AG10803 (cell line): ENCODE results near the gene DPP8.

Experiments
- DNase-seq: peaks from one replicate; pipeline ENCODE4 v3.0.0; 2010; ENCODE audit warnings: low read depth
- H3K4me3 ChIP-seq: 2 replicates; pipeline ENCODE4 v1.5.1; 2011; ENCODE audit warnings: mild to moderate bottlenecking, low read length, control low read depth
- TF ChIP-seq, protein P1 (sequence below): conservative IDR thresholded peaks from 2 replicates; pipeline ENCODE4 v1.5.1; 2011; ENCODE audit warnings: mild to moderate bottlenecking, low read length, control low read depth, inconsistent platforms

The DPP8 gene

DNA sequence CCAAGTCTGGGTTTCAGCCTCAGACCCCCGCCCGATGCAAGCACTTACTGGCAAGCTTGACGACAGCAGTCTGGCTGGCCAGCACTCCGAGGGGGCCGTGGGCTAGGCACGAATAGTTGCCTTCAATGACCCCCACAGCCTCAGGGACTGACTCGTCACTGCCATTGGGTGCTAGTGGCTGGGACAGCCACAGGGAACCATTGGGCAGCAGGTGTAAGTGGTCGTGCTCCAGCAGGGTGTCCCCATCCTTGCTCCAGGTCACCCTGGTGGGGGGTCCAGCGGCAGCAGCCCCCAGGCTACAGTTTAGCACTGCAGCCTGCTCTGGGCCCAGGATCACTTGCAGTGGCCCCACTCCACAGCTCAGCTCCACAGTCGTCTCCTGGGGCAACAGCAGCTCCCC is 106.5 kb downstream of the DPP8 start:
- TF ChIP-seq, protein P1, sequence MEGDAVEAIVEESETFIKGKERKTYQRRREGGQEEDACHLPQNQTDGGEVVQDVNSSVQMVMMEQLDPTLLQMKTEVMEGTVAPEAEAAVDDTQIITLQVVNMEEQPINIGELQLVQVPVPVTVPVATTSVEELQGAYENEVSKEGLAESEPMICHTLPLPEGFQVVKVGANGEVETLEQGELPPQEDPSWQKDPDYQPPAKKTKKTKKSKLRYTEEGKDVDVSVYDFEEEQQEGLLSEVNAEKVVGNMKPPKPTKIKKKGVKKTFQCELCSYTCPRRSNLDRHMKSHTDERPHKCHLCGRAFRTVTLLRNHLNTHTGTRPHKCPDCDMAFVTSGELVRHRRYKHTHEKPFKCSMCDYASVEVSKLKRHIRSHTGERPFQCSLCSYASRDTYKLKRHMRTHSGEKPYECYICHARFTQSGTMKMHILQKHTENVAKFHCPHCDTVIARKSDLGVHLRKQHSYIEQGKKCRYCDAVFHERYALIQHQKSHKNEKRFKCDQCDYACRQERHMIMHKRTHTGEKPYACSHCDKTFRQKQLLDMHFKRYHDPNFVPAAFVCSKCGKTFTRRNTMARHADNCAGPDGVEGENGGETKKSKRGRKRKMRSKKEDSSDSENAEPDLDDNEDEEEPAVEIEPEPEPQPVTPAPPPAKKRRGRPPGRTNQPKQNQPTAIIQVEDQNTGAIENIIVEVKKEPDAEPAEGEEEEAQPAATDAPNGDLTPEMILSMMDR = no peak
- no peak overlapping the region for H3K4me3 ChIP-seq
- no peak for DNase-seq

DNA sequence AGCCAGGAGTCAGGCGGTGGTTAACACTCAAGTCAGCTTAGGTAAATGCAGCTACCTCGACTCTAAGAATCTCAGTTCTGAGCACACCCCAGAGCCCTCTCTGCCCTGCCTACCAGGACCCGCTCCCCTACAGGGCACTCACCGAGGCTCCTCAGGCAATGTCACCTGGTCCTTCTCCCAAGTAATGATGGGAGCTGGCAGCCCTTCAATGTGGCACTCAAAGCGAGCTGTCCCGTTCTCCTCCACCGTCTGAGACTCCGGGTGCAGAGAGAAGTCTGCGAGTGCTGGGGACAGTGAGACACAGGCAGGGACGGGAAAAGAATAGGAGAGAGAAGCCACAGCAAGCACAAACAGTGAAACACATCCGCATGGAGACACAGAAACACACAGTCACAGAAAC is 107.5 kb downstream of the DPP8 start:
- TF ChIP-seq, protein P1 = no peak
- H3K4me3 ChIP-seq = no peak overlapping the region
- no peak for DNase-seq

DNA sequence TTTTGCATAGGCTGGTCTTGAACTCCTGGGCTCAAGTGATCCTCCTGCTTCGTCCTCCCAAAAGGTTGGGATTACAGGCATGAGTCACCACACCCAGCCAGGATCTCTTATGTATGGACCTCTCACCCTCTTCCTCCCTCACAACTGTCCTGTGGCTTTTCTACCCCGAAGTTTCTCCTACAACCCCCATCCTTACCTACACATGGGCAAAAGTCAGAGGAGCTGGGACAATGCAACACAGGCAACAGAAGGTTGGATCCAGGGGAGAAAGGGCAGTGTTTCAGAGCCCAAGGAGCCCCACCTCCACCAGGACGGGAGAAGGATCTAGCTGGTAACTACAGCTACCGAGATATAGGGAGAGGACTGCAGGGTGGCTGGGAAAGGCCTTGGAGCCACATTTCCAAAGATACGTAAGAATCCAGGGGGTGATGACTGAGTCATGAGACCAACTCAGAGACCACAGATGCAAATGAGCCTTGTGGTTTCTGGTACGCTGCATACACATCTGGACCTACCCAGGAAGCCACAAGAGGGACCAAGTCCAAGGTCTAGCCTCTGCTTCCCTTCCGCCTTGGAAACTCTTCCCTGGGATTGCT is 108.4 kb downstream of the DPP8 start:
- TF ChIP-seq, protein P1 = peak; percentile 20; the same call in 1 of the 2 replicates
- H3K4me3 ChIP-seq = no peak overlapping the region
- DNase-seq = peak; percentile 98

DNA sequence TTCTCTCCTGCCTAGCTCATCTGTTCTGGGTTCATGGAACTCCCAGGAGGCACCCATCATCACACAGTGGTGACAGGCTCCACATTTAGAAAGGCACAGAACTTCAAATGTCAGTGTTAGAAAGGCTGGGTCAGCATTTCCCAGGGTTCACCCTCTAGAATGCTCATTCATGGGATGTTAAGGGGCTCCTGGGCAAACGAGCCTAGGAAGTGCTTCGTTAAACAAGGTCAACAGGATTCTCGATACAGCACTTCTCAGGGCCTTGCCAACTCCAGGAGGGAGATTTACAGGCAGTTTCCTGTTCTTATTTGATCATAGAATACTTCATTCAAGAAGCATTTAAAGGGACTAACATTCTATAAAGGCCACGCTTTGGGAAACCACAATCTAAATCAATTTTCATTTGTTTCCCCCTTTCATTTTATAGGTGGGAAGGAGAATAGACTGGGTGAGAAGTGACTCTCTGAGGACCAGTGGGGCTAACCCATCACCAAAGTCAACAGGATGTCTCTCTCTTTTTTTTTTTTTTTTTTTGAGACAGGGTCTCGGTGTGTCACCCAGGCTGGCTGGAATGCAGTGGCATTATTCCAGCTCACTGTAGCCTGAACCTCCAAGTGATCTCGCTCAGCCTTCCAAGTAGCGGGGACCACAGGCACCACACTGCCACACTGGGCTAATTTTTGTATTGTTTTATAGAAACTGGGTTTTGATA is 109.0 kb downstream of the DPP8 start:
- H3K4me3 ChIP-seq = no peak overlapping the region
- no peak for DNase-seq
- TF ChIP-seq, protein P1 = no peak

DNA sequence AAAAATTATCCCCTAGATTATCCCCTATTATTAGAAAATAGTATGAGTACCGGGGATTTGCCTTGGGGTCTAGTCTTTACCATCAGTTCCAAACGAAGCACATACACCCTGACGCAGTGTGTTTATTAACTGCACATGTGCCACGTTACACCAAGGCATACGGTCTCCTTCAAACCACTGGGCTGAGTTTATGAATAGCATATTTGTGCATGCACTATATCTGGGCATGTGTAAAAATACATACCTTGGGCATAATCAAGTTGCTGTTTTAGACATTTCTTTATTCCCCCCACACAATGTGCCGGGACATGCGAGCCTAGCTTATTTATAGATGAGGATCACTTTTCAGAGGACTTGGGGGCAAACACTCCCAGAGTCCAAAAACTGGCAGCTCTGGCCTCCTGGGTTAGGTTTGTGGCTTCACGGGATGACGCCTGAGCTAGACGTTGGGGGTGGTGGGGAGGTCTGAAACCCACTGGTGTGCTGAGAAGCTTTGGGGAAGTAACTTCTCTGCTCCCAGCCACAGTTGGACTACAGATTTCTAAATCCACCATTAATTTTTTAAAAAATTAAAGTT is 111.0 kb downstream of the DPP8 start:
- H3K4me3 ChIP-seq = no peak overlapping the region
- no peak for DNase-seq
- TF ChIP-seq, protein P1 = no peak

DNA sequence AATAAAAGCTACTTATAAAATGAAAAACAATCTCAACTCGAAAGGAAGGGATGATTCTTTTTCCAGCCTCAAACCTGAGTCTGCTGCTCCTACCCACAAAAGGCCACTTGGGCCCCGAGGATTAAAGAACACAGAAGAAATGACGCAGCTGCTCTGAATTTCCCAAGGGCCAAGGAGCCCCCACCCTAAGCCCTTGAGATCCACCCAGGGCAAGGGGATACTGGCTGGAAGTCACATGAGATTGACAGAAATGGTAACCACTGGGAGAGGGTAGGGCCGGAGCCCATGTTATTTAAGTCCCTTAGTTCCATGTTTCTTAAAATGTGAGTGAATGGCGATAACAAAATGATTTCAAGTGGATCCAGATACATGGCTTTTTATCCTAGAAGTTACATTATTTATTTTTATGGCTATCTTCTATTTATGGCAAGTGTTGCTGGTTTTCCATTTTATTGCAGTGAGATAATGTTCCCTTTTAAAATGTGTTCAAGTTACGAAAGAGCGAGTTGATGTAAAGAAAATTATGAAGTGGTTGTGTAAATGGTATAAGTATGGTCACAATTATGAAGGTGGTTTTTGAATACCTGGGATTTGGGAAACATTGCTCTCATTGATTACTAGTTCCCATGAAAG is 111.6 kb downstream of the DPP8 start:
- no peak for DNase-seq
- TF ChIP-seq, protein P1 = no peak
- H3K4me3 ChIP-seq = no peak overlapping the region
